Stimulated activated CD4-positive, alpha-beta T cell treated with anti-CD3 and anti-CD28 coated beads, Interleukin-4, amount 100 ng/mL, for 24 hours (primary cell): ENCODE results near the gene JAKMIP1.
"Not testable (repeated sequence)": the region's sequence is repeated elsewhere in the genome, so short reads cannot be mapped to it uniquely, and the experiment has no call there.

Experiments
- DNase-seq: peaks from one replicate; pipeline ENCODE4 v3.0.0-alpha.2; 2020

JAKMIP1 gene

DNA sequence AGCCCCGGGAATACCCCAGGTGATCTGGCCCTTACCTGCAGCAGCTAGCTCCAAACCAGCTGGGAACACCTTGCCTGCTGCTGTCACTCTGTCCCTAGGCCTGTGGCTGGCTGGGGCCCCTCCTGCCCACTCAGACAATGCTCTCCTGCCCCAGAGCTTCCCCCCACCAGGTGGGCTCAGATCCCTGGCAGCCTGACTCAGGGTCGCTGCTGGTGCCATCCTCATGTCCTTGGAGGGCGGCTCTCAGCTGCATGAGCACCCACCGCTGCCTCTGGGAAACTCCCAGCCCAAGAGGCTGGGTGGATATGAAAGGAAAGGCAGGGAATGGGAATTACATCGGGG, 197.9 kb downstream of the JAKMIP1 start:
- no peak for DNase-seq

DNA sequence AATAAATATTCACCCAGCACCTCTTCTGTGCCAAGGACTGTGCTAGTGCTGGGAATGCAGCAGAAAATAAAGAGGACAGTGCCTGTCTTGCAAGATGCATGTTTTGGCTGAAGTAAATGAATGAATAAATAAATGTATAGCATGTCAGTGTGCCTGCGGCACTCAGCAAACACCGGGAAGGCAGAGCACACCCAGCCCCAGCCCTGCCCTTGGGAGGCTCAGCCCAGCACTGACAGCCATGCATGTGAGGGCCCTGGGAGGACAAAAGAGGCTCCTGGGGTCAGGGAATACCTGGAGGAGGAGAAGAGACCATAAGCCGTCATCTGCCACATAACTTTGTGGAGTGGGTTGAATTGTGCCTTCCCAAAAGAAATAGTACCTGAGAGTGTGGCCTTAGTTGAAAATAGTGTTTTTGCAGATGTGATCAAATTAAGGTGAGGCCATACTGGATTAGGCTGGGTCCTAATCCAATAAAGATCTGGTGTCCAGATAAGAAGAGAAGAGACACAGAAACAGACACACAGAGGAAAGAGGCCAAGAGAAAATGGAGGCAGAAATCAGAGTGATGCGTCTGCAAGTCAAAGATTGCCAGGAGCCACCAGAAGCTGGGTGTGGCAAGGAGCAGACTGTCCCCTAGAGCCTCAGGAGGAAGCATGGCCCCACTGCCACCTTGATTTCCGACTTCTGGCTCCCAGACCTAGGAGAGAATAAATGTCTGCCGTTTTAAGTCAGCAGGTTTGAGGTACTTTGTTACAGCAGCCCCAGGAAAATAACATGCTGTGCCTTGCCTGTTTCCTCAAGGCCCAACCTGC, 198.5 kb downstream of the JAKMIP1 start:
- DNase-seq, result no peak

DNA sequence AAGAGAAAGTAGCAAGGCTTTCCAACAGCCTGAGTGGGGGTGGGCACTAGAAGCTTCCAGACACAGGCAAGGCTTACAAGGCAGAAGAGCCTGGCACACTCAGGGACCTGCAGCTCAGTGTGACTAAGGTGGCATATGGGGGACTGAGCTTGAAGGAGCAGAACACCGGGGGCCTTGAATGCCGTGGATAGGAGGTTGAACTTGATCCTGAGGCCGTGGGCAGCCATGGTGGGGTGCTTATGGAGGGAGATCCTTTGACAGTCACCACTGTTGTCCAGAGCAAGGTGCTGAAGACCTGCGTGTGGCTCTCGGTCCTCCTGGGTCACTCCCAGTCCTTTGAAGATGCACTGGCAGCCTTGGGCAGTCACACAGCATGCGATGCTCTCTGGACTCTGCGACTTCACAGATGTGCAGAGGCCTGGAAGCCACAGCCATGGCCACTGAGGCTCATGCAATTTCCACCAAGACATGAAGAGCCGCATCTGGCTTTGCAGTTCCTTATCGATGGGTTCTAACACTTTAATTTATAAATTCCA, 200.5 kb downstream of the JAKMIP1 start:
- no peak for DNase-seq

DNA sequence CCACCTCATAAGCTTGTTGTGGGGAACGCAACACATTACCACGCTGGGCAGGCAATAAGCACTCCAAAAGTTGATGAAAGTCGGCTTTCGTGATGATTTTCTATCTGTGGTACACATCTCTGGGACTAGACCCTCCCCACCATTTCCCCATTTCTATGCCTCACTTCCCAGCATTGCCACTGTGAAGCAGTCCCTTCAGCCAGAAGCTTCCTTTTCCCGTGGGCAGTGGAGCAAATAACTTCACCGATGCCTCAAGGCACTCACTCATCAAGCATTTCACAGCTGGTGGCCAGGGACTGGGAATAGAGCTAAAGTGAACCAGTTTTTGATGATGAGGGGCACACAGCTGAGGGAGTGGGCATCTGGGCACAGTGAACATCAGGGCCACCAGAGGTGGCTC, 201.0 kb downstream of the JAKMIP1 start:
- no peak for DNase-seq

DNA sequence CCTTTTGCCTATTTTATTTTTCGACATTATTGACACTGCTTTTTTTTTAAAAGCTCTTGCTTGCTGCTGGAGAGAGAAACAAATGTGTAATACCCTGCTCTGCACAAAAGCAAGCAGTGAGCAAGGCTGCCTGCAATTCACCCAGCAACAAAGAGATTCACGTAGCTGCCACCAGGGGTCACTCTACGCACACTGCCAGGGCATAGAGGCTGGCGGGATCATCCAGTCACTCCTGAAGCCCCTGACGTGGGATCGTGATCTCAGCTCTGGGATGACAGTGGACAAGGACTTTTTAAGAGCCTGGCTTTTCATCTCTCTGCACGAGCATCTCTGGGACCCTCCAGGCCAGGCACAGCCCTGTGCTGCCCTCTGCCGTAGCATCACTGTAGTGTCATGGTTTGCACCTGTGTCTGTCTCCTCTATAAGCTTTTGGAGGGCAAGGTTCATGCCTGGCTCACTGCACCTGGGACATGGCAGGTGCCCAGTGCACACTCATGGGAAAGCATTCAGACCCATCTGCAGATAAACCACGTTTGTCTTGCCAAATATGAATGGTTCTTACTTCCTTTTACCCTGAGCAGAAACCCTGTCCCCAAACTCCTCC, 201.9 kb downstream of the JAKMIP1 start:
- peak; percentile 50 for DNase-seq

DNA sequence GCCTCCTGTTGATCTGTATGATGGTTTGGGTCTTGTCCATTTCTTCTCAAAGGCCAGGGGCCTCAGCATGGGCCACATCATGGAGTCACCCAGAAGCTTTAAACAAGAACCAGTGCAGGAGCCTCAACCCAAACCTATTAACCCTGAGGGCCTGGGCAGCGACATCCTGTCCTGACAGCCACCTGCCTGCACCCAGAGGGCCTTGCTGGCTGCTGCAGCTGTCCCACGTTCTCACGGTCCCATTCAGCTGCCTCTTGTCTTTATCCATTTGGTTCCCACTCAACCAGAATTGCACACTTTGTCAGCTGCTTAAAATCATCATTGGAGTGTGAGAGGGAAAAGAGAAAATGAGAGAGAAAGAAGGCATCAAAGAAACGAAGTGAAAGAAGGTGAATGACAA, 203.7 kb downstream of the JAKMIP1 start:
- DNase-seq, result no peak

DNA sequence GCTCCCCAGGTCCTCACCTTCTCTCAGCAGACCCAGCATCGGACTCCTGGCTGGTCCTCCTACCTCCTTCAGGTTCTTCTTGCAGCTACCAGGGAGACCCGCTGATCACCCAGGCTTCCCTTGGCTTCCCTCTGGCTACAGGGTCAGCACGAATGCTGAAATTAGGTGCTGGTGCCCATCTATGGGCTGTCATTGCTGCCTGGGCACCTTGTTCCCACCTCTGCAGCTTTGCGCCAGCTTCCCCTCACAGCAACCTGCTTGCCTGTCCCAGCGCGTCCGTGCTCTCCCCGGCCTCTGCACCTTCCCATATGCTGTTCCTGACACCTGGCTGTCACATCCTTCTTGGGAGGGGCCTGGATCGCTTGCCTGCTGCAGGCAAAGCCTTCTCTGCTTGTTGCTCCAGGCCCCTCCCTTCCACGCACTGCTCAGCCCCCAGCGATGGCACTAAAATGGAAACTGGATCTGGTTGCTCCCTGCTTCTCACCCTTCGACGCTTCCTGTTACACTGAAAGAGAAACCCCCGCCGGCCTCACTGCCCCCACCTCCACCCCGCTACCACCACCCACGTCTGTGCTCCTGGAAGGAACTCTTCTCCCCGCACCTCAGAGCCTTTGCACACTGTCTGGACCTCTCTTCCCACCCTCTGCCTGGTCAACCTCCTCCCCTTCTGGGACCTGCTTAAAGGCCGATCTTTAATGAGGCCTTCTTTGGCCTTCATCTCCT, 204.3 kb downstream of the JAKMIP1 start:
- no peak for DNase-seq

DNA sequence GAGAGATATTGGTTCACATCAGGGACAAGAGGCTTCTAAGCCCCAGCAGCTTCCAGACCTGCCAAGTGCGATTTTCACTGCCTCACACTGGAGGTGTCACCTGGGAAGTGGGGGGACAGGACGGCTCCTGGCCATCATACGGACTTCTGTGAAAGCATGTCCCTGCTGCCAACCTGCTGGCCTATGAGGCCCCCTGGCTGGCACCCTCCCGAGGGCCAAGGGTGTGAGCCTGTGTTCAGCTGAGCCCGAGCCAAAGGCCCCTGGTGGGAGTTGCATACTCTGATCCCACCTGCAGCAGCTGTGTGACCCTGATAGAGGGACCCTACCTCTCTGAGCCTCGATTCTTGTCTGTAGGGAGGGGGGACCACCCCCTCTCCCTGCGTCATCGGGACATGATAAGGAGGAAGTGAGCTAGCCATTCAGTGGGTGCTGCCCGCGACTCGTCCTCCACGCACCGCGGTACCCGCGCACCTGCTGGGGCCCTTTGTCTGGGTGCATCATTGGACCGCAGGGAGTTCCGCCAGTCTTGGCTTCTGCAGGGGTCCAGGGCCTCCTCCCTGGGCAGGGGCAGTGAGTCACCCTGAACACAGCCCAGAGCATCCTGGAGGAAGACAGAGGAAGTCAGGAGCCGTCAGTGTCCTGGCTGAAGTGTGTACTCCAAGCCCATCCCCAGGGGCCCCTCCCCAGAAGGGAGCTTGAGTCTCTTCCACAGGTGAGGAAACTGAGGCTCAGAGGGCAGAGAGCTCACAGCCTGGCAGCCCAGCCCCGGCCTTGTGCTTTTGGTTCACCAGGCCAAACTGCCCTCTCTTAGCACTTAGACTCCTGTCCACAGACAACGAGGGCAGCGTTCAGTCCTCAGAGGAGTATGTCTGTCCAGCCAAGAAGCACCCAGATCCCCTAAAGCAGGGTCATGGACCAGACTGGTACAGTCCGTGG, 206.2 kb downstream of the JAKMIP1 start:
- no peak for DNase-seq

DNA sequence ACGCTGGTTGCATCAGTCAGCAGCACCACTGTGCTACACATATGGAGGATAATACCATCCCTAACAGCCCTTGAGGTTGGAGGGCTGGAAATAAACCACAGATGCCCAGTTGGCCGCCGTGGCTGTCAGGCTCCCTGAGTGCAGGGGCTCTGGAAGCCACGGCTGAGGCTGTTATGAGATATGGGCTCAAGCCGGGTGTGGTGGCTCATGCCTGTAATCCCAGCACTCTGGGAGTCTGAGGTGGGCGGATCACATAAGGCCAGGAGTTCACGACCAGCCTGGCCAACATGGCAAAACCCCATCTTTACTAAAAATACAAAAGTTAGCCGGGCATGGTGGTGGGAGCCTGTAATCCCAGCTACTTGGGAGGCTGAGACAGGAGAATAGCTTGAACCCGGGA, 207.0 kb downstream of the JAKMIP1 start:
- DNase-seq, result not testable (repeated sequence)

DNA sequence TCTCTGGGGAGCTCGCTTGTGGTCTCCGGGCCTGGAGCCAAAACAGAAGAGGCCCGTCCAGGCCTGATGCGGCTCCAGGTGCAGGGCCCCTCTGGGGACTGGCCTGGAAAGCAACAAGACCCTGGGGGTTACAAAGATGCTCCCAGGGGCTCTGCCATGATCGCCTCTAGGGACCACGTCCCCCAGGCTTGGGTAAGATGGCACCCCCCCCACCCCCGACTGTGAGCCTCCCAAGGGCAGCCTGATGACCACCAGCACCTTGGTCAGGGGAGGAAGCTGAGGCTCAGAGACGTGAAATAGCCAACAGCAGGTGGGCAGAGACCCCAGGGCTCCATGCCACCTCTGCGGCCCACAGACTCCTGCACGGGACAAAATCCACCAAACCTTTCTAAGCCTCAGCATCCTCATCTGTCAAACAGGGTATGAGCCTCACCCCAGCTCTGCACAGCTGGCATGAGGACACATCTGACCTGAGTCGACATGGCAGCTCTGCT, 207.5 kb downstream of the JAKMIP1 start:
- DNase-seq, result no peak

DNA sequence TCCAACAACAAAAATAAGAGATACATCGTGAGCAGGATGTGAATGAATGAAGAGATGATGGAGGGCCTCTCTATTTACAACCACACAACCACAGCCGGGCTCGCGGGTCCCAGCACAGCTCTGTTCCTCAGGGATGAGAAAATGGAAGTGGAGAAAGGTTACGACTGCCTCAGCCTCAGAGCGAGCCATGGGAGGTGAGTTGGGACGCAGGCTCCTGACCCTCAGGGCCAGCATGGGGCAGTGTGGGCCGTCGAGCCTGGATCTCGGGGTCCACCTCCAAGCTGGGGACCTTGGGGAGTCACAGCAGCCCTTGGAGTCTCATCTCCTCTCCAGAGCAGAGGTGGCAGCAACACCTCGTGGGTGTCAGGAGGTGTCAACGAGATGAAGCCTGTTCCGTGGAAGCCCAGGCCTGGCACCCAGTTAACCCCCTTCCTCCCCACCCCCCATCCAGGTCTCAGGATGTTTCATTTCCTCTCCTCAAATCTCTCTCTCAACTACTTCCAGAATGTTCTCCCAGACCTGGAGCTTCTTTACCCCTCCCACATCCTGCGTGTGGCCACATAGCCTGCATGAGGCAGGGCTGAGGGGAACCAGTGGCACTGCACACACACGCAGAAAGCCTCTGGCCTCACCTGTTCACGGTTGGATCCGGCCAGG, 208.1 kb downstream of the JAKMIP1 start:
- no peak for DNase-seq

DNA sequence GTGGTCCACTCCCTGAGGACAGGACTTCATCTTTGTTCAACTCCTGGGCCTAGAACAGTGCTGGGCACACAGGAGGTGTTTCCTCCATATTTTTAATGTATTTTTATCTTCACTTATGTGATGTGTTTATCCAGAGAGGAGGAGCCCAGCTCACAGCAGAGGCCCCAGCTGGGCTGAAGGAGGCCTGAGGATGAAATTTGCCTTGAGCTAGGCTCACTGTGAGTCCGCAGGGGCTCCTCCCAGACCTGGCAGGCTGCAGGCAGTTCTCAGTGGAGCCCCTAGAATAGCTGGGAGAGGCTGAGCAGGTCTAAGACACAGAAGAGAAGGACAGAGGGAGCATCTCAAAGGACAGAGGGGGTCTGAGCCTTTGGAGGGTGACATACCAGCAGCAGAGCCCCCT, 208.9 kb downstream of the JAKMIP1 start:
- no peak for DNase-seq

DNA sequence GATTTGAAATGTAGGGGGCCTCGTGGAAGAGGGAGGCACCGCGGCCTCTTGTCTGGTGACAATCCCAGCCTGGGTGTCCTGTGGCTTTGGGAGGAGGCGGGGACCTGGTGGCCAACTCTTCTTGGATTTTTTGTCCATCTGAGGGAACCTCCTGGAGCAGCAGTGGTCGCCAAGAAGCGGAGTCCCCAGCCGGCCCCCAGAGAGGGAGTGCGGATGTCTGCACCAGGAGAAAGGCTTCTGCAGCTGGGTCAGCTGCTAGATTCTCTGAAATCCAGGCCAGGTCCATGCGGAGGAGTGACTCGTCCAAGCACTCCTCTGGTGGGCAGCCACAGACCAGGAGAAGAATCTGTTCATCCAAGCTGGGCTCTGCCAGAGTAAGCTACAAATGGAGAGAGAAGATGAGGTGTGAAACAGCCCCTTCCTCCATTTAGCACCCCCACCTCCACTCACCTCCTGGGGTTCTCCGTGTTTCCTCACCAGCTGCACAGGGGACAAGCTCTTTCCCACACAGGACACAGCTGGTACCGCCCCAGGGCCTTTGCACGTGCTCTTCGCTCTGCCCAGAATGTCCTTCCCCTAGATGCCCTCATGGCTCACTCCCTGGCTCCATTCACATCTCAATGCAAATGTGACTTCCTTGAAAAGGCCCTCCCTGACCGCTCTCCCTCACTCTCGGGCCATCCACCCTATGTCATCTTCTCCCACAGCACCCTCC, 209.7 kb downstream of the JAKMIP1 start:
- DNase-seq, result no peak

DNA sequence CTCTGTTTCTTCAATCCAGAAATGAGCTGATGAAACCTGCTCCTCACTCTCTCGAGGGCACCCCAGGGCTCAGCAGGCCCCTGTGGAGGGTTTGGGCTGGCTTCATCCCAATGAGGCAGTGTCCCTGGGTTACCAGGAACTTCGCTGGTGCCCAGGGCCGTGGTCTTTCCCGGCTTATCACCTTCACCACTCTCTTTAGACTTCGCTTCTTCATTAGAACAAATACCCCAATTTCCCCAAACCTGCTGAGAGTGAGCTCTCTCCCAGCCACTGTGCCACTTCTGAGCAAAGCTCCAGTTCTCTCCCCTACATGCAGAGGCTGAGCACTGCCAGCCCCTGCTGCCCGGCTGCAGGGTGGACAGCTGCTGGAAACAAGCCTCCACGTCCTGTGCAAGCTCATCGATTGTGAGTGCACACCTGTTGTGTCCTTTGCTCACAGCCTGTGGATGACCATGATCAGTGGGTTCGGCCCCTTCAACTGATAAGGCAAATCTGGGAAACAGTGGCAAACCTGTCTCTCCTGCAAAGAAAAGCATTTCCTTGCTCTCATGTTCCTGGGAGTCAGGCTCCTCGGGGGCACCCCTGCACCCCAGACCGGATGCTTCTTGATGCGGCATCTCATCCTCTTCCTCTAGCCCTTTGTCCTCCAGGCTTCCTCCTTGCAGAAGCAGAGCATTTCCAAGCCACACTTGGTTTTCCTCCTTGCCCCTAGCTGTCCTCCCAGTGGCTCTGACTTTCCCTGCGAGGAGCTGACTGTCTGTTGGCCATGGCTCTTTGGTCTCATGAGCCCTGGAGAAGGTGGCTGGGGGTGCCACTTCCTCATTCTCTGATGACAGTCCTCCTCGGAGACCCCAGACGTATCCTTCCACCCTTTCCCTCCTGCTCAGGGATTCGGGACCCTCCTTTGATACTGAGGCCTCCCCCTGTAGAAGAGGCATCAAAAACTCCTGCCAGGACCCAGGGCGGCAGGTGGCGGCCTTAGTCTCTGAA, 210.8 kb downstream of the JAKMIP1 start:
- no peak for DNase-seq

DNA sequence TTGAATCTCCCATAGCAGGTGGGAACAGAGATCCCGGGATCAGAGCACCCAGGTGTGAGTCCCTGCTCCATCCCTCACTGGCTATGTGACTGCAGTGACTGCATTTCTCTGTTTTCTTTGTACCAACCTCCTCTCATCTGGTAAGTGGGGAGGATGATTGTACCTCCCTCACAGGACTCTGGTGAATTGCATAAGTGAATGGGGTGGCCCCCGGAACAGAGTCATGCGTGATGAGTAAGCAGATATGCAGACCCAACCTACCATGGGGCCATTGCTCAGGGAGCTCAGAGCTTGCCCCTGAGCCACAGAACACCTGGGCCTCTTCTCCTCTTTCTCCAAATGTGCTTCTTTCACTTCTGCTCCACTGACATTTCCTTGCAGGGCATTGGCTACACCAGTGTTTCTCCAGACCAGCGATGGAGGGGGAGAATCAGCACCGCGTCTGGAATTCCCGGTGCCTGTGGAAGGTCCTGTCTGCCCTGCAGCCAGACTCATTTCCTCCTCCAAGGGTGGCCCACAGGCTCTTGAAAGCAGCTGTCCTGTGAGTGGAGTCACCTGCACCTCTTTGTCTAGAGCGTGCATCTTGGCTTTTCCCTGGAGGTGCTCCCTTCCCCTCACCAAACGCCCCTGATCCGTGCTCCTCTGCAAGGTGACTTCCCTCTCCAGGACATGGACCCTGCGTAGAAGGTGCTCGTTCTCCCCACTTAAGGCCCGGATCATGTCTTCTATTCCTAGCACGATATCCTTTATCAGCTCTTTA, 212.1 kb downstream of the JAKMIP1 start:
- DNase-seq, result no peak

DNA sequence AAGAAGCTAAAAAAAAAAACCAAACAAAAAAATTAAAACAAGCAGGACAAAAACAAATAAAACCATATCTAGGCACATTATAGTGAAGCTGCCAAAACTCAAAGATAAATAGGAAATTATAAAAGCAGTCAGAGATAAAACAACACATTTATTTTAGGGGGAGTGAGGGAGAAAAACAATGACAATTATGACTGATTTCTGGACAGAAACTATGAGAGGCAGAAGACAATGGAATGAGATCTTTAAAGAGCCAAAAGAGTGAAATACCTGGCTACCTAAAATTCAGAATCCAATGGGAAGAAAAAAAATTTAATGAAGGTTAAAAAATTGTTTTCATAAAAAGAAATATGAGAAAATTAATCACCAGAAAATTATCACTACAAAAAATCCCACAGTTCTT, 215.5 kb downstream of the JAKMIP1 start:
- no peak for DNase-seq

DNA sequence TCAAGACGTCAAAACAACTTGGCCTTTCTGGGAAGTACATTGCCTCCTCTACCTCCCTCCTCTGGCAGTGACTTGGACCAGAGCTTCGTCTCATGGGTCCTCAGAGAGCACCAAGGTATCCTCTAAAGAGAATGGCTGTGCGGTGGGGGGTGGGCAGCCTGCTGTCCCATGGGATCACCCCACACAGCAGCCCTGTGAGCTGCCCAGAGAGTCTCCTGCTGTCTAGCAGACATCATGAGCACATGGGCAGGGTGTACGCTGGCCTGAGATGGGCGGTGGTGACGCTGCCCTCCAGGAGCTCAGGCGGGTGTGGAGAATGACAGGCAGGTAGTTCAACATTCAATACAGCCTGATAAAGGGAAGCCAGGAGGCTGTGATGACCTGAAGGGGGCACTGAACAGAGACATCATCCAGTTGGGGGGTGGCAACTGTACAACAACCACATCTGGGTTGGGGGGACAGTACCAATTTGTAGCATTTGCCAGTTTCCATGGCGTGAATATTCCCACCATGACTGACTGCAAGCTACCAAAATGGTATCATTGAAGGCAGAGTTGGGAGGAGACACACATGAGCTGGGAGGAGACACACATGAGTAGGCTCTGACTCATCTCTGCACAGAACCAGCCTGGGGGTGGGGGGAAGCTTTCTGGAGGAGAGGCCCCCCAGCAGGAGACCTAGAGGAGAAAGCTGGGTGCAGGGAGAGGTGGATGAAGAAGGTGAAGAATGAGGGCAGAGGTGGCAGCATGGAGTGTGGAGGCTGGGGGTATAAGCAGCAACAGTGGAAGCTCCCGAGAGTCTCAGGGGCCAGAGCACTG, 218.0 kb downstream of the JAKMIP1 start:
- DNase-seq, result no peak

DNA sequence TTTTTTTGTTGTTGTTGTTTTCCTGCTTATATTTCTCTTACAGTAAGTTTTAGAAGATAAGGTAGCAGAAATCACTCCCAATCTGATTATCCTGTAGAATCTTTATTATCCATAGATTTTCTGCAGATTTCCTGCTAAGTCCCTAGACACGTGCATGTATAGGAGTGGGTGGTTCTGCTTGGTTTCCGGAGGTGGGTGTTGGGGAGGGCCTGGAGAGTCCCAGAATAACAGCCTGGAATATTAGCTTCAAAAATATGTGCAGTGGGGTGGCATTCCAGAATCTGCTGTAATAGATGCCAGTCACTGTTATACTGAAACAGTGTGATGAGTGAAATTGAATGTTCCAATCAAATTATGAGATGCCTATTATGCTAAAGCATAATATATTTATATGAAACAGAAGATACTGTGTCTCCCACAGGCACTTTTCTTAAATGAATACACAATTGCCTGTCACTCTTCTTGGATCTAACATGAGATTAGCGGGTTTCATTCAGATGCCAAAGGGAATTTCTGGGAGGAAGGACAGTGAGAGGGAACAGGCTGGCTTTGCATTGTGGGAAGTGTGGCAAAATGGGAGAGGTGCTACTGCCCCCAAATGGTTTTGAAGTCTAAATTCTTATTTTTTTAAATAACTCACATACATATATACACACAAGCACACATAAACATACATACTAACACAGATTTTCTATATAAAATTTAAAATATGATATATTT, 219.8 kb downstream of the JAKMIP1 start:
- DNase-seq, result no peak
